GM23248 (cell line): ENCODE data around the gene OTOGL. TPM values are rescaled to one million over a fixed set of nuclear protein-coding genes. Genes with fewer than 3 reads are reported as not detected.

Source experiments
- DNase-seq: peaks from one replicate; pipeline ENCODE4 v3.0.0-alpha.2; 2015
- H2AFZ ChIP-seq: fragments of 200-600 bp; sonication (generic); 2 replicates; pipeline ENCODE4 v1.6.1; 2016; ENCODE audit warnings: antibody characterized with exemption
- H3F3A ChIP-seq: fragments of 200-600 bp; sonication (generic); 2 replicates; pipeline ENCODE4 v1.6.1; 2016; ENCODE audit warnings: mild to moderate bottlenecking, antibody characterized with exemption, mixed run types; ENCODE audit not compliant: insufficient read depth
- H3K27ac ChIP-seq: fragments of 200-600 bp; sonication (generic); 2 replicates; pipeline ENCODE4 v1.5.1; 2016; ENCODE audit warnings: mild to moderate bottlenecking
- H3K27me3 ChIP-seq: fragments of 200-600 bp; sonication (generic); replicated peaks from 2 replicates; pipeline ENCODE4 v1.6.1; 2016; ENCODE audit warnings: mild to moderate bottlenecking; ENCODE audit not compliant: insufficient read depth
- H3K36me3 ChIP-seq: fragments of 200-600 bp; sonication (generic); 2 replicates; pipeline ENCODE4 v1.6.1; 2016; ENCODE audit warnings: low read depth, mild to moderate bottlenecking
- H3K4me1 ChIP-seq: fragments of 200-600 bp; sonication (generic); 2 replicates; pipeline ENCODE4 v1.6.1; 2016; ENCODE audit warnings: mild to moderate bottlenecking; ENCODE audit not compliant: insufficient read depth
- H3K4me2 ChIP-seq: fragments of 200-600 bp; sonication (generic); one replicate; pipeline ENCODE4 v1.6.1; 2016; ENCODE audit warnings: mild to moderate bottlenecking; ENCODE audit not compliant: unreplicated experiment
- H3K4me3 ChIP-seq: fragments of 200-600 bp; sonication (generic); 2 replicates; pipeline ENCODE4 v1.5.1; 2016; ENCODE audit warnings: mild to moderate bottlenecking
- H3K79me2 ChIP-seq: fragments of 200-600 bp; sonication (generic); 2 replicates; pipeline ENCODE4 v1.6.1; 2016; ENCODE audit warnings: mild to moderate bottlenecking; ENCODE audit not compliant: insufficient read depth
- H3K9ac ChIP-seq: fragments of 200-600 bp; sonication (generic); 2 replicates; pipeline ENCODE4 v1.6.1; 2016; ENCODE audit warnings: mild to moderate bottlenecking
- H3K9me2 ChIP-seq: fragments of 200-600 bp; sonication (generic); 2 replicates; pipeline ENCODE4 v1.6.1; 2016; ENCODE audit warnings: mixed run types, mild to moderate bottlenecking, moderate library complexity; ENCODE audit not compliant: insufficient read depth
- H3K9me3 ChIP-seq: fragments of 200-600 bp; sonication (generic); one replicate; pipeline ENCODE4 v1.6.1; 2017; ENCODE audit warnings: low read depth
- H4K20me1 ChIP-seq: fragments of 200-600 bp; sonication (generic); 2 replicates; pipeline ENCODE4 v1.6.0; 2016; ENCODE audit not compliant: insufficient read depth
- EZH2 ChIP-seq: fragments of 200-600 bp; sonication (generic); IDR thresholded peaks from 2 replicates; pipeline ENCODE4 v1.6.1; 2018; ENCODE audit warnings: antibody characterized with exemption, mild to moderate bottlenecking; ENCODE audit not compliant: insufficient read depth, poor library complexity, severe bottlenecking
- EZH2phosphoT487 ChIP-seq: fragments of 200-600 bp; sonication (generic); IDR thresholded peaks from 2 replicates; pipeline ENCODE4 v1.6.1; 2018; ENCODE audit warnings: antibody characterized with exemption, moderate library complexity, mild to moderate bottlenecking, low read depth; ENCODE audit not compliant: insufficient read depth
- WGBS, 2 experiments: methylation state at CpG; one replicate each; pipeline ENCODE4 v1.1.6; 2015 to 2017; ENCODE audit warnings: low lambda C conversion rate in 2 of 2, low coverage in 1 of 2; ENCODE audit errors: missing lambda C conversion rate in 2 of 2; 5-methylcytosine and 5-hydroxymethylcytosine counted together
- in situ Hi-C: fragments of 300-500 bp; cut with MboI; formaldehyde crosslinking; loops from 2 replicates; pipeline ENCODE4 v1.15.0; 2020
- polyA plus RNA-seq: library from polyadenylated mRNA; unstranded; fragments of >200 nt; fragmentation: Nextera tagmentation; extraction: Ambion mirVana; gene quantifications from 2 replicates; pipeline ENCODE4 v1.2.1, GENCODE V29; 2016
- total RNA-seq: library from RNA; depleted of rRNA; stranded (reverse); fragments of >200 nt; shearing (Covaris generic); gene quantifications from 2 replicates; pipeline ENCODE4 v1.2.3, GENCODE V29; 2014

Gene OTOGL
- total and polyA plus RNA-seq, 2 experiments from 2014 or later, result under 0.01 to 0.09 TPM

- no peak for DNase-seq
- H3K4me3 ChIP-seq, result no peak overlapping the region
- H3K27me3 ChIP-seq, result no peaks in the 10 kb centered on the region
- H3K4me2 ChIP-seq, result no peak overlapping the region
- 42 to 48% methylated on average over 2 of the region's 2 CpGs for WGBS, 2 experiments
- peaks cover 15% of the 10 kb centered on the region for H3K4me1 ChIP-seq
- H3K79me2 ChIP-seq, result no peaks in the 10 kb centered on the region
- H4K20me1 ChIP-seq, result no peaks in the 10 kb centered on the region
- TF ChIP-seq EZH2phosphoT487, result no peak
- no peaks in the 10 kb centered on the region for H3F3A ChIP-seq
- no peak overlapping the region for H2AFZ ChIP-seq
- H3K9me3 ChIP-seq, result no peaks in the 10 kb centered on the region
- no peaks in the 10 kb centered on the region for H3K36me3 ChIP-seq
- H3K9ac ChIP-seq, result no peak overlapping the region
- H3K27ac ChIP-seq, result no peak overlapping the region
- in situ Hi-C loops, result no loop called here
- H3K9me2 ChIP-seq, result no peaks in the 10 kb centered on the region
Measured at GRCh38 chr12:80162177-80162576, 62.8 kb downstream of the OTOGL start.

GRCh38 chr12:80165746-80166145, 66.4 kb downstream of the OTOGL start:
- 0 out of 2 replicates have a peak, but pooled peaks cover 6% of the 10 kb centered on the region for H3K4me1 ChIP-seq
- TF ChIP-seq EZH2, result no peak
- TF ChIP-seq EZH2phosphoT487, result no peak

GRCh38 chr12:80166751-80167150, 67.4 kb downstream of the OTOGL start:
- H2AFZ ChIP-seq, result no peak overlapping the region
- no peak for DNase-seq
- H3K36me3 ChIP-seq, result no peaks in the 10 kb centered on the region
- no peaks in the 10 kb centered on the region for H3K9me3 ChIP-seq
- H3K27me3 ChIP-seq, result no peaks in the 10 kb centered on the region
- 0 out of 2 replicates have a peak, but pooled peaks cover 5% of the 10 kb centered on the region for H3K4me1 ChIP-seq
- H3K79me2 ChIP-seq, result no peaks in the 10 kb centered on the region
- no peaks in the 10 kb centered on the region for H3F3A ChIP-seq
- H3K9me2 ChIP-seq, result no peaks in the 10 kb centered on the region
- no peak overlapping the region for H3K9ac ChIP-seq
- TF ChIP-seq EZH2phosphoT487, result no peak
- TF ChIP-seq EZH2, result no peak
- WGBS, 2 experiments, result 87 to 93% methylated on average over 2 of the region's 2 CpGs
- no peaks in the 10 kb centered on the region for H4K20me1 ChIP-seq
- in situ Hi-C loops, result no loop called here
- H3K4me2 ChIP-seq, result no peak overlapping the region
- no peak overlapping the region for H3K27ac ChIP-seq
- no peak overlapping the region for H3K4me3 ChIP-seq

More at GRCh38 chr12:80165746-80166145, 66.4 kb downstream of the OTOGL start:
- H4K20me1 ChIP-seq, result no peaks in the 10 kb centered on the region
- H3K9me2 ChIP-seq, result no peaks in the 10 kb centered on the region
- no peaks in the 10 kb centered on the region for H3K9me3 ChIP-seq
- no peak overlapping the region for H3K9ac ChIP-seq
- H3K36me3 ChIP-seq, result no peaks in the 10 kb centered on the region
- DNase-seq, result no peak
- in situ Hi-C loops, result no loop called here
- H3K27me3 ChIP-seq, result no peaks in the 10 kb centered on the region
- no peaks in the 10 kb centered on the region for H3K79me2 ChIP-seq
- no peak overlapping the region for H3K4me3 ChIP-seq
- no peak overlapping the region for H3K27ac ChIP-seq
- H3K4me2 ChIP-seq, result no peak overlapping the region
- no peaks in the 10 kb centered on the region for H3F3A ChIP-seq
- H2AFZ ChIP-seq, result no peak overlapping the region

GRCh38 chr12:80168936-80169335, 69.6 kb downstream of the OTOGL start:
- H3K9ac ChIP-seq, result no peak overlapping the region
- DNase-seq, result no peak
- no peak overlapping the region for H3K4me3 ChIP-seq
- TF ChIP-seq EZH2, result no peak
- no peak for TF ChIP-seq EZH2phosphoT487
- no peaks in the 10 kb centered on the region for H3K4me1 ChIP-seq
- H3F3A ChIP-seq, result no peaks in the 10 kb centered on the region
- in situ Hi-C loops, result no loop called here
- H3K27me3 ChIP-seq, result no peaks in the 10 kb centered on the region
- H3K4me2 ChIP-seq, result no peak overlapping the region
- H3K79me2 ChIP-seq, result no peaks in the 10 kb centered on the region
- H4K20me1 ChIP-seq, result no peaks in the 10 kb centered on the region
- H3K9me2 ChIP-seq, result no peaks in the 10 kb centered on the region
- no peaks in the 10 kb centered on the region for H3K9me3 ChIP-seq
- H2AFZ ChIP-seq, result no peak overlapping the region
- H3K27ac ChIP-seq, result no peak overlapping the region
- H3K36me3 ChIP-seq, result no peaks in the 10 kb centered on the region

- Histone ChIP-seq H3K9me2 (no peaks in the 10 kb centered on the region), H3K4me3 (no peak overlapping the region), H4K20me1 (no peaks in the 10 kb centered on the region), H3K27me3 (no peaks in the 10 kb centered on the region), H3K36me3 (no peaks in the 10 kb centered on the region), H3K9me3 (no peaks in the 10 kb centered on the region), H2AFZ (no peak overlapping the region), H3F3A (0 out of 2 replicates have a peak, but pooled peaks cover 8% of the 10 kb centered on the region), H3K4me2 (no peak overlapping the region), H3K27ac (no peak overlapping the region), H3K79me2 (no peaks in the 10 kb centered on the region), H3K4me1 (no peaks in the 10 kb centered on the region), H3K9ac (no peak overlapping the region)
- no peak for DNase-seq
- in situ Hi-C loops, result no loop called here
- WGBS, 2 experiments, result 52 to 59% methylated on average over 2 of the region's 2 CpGs
- TF ChIP-seq EZH2phosphoT487 (no peak), EZH2 (no peak)
Measured at GRCh38 chr12:80170915-80171314, 71.6 kb downstream of the OTOGL start.
